B cell (primary cell): ENCODE results near the gene CD58.

Experiments used
- EZH2 ChIP-seq: IDR thresholded peaks from 2 replicates; pipeline ENCODE4 v1.6.1; 2012; ENCODE audit warnings: borderline replicate concordance, low read depth, mild to moderate bottlenecking, moderate library complexity, low read length; ENCODE audit not compliant: insufficient read depth, poor library complexity, severe bottlenecking
- TF ChIP-seq, protein P1 (sequence below): fragments of 200-600 bp; IDR thresholded peaks from one replicate; pipeline ENCODE4 v1.8.0; 2022; ENCODE audit warnings: antibody characterized with exemption, mild to moderate bottlenecking

DNA sequence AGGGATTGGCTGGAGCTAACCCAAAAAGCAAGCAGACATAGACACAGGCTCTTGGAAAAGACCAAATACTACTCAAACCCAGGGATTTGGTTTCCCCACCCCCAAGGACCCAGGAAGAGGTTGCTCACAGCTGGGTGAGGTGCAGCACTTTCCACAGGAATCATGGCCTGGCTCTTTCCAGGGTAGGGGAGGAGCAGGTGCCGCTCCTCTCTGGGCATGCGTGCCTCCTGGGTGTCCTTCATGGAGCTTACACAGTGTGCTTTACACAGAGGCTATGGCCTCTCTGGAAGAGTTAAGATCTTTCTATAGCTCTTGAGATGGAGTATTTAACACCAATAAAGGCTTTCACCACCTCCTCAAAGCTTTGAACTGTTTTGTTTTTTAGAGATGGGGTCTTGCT is 88.3 kb downstream of the CD58 start:
- no peak for TF ChIP-seq EZH2
- TF ChIP-seq, protein P1, sequence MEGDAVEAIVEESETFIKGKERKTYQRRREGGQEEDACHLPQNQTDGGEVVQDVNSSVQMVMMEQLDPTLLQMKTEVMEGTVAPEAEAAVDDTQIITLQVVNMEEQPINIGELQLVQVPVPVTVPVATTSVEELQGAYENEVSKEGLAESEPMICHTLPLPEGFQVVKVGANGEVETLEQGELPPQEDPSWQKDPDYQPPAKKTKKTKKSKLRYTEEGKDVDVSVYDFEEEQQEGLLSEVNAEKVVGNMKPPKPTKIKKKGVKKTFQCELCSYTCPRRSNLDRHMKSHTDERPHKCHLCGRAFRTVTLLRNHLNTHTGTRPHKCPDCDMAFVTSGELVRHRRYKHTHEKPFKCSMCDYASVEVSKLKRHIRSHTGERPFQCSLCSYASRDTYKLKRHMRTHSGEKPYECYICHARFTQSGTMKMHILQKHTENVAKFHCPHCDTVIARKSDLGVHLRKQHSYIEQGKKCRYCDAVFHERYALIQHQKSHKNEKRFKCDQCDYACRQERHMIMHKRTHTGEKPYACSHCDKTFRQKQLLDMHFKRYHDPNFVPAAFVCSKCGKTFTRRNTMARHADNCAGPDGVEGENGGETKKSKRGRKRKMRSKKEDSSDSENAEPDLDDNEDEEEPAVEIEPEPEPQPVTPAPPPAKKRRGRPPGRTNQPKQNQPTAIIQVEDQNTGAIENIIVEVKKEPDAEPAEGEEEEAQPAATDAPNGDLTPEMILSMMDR: no peak
